Measurements from ENCODE around the gene BRME1.
"Not testable (repeated sequence)": the region's sequence is repeated elsewhere in the genome, so short reads cannot be mapped to it uniquely, and the experiment has no call there.

BRME1 gene

GRCh38 chr19:13864667-13865570 is 41.0 kb downstream of the BRME1 start:
- no peak for DNase-seq

- DNase-seq: no peak
Observed at GRCh38 chr19:13864046-13864666, 41.8 kb downstream of the BRME1 start.

GRCh38 chr19:13861714-13862531 is 44.0 kb downstream of the BRME1 start:
- DNase-seq: no peak

- DNase-seq: no peak
Observed at GRCh38 chr19:13861392-13861713, 44.6 kb downstream of the BRME1 start.

GRCh38 chr19:13860679-13861391 is 45.1 kb downstream of the BRME1 start:
- DNase-seq: no peak

GRCh38 chr19:13859361-13859880 is 46.5 kb downstream of the BRME1 start:
- DNase-seq: no peak

GRCh38 chr19:13856497-13856896 is 49.4 kb downstream of the BRME1 start:
- DNase-seq: no peak

GRCh38 chr19:13852171-13852707 is 53.7 kb downstream of the BRME1 start:
- DNase-seq: not testable (repeated sequence)

- not testable (repeated sequence) for DNase-seq
Observed at GRCh38 chr19:13851734-13852114, 54.2 kb downstream of the BRME1 start.

- no peak for DNase-seq
Observed at GRCh38 chr19:13850910-13851733, 54.8 kb downstream of the BRME1 start.

- DNase-seq: no peak
Observed at GRCh38 chr19:13849991-13850909, 55.7 kb downstream of the BRME1 start.

GRCh38 chr19:13848798-13849676 is 56.9 kb downstream of the BRME1 start:
- DNase-seq: no peak

- no peak for DNase-seq
Observed at GRCh38 chr19:13848340-13848677, 57.6 kb downstream of the BRME1 start.

- no peak for DNase-seq
Observed at GRCh38 chr19:13847407-13848339, 58.2 kb downstream of the BRME1 start.

- no peak for DNase-seq
Observed at GRCh38 chr19:13846557-13847406, 59.1 kb downstream of the BRME1 start.

GRCh38 chr19:13844130-13844631 is 61.7 kb downstream of the BRME1 start:
- DNase-seq: no peak
